Measurements from ENCODE around the gene ABCC6.
"Not testable (repeated sequence)": the region's sequence is repeated elsewhere in the genome, so short reads cannot be mapped to it uniquely, and the experiment has no call there.

ABCC6 gene

DNA sequence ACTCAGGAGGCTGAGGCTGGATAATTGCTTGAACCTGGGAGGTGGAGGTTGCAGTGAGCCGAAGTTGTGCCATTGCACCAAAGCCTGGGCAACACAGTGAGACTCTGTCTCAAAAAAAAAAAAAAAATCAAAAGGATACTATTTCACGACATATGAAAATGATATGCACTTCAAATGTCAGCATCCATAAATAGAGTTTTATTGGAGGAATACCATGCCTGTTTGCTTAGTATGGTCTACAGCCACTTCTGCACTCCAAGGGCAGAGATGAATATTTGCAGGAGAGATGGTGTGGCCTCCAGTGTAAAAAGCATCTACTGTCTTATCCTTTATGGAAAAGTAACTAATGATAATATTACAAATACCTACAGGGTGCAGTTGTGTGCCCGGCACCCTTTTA is 27.2 kb downstream of the ABCC6 start:
- no peak overlapping the region for H3K9ac ChIP-seq
- H3K9me3 ChIP-seq = no peaks in the 10 kb centered on the region
- no peaks in the 10 kb centered on the region for H3K27me3 ChIP-seq
- no peak overlapping the region for H3K4me3 ChIP-seq
- H3K4me1 ChIP-seq = peaks cover 38% of the 10 kb centered on the region
- H4K20me1 ChIP-seq = no peaks in the 10 kb centered on the region
- H3K36me3 ChIP-seq = no peaks in the 10 kb centered on the region
- H3K27ac ChIP-seq = no peak overlapping the region
- H3K4me2 ChIP-seq = no peak overlapping the region
- no peak for TF ChIP-seq Cebpa-rat (IDR thresholded peaks at IDR 0.05)

DNA sequence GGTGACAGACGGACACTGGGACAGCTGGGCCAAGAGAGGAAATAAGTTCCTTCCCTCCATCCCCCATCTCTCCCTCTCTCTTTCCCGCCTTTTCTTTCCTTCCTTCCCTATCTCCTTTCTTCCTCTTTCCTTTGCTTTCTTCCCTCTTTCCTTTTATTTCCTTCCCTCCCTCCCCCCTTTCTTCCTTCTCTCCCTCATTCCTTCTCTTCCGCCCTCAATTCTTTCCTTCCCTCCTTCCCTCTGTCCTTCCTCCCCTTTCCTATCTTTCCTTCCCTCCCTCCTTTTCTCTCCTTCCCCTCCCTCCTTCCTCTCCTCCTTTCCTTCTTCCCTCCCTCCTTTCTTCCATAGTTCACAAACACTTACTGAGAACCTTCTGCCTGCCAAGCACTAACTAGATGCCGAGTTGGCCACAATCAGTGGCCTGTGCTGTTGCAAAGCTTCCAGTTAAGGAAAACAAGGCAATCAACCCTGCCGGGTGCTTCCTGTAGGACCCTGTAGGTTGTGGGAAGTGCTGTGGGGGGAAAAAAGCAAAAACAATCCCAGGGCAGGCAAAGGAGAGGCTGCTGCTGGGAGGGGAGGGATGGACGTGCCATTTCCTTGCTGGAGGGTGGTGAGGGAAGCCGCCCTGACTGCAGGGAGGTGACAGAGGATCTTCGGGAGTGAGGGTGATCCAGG is 31.7 kb downstream of the ABCC6 start:
- H3K27ac ChIP-seq = no peak overlapping the region
- no peak overlapping the region for H3K4me3 ChIP-seq
- H4K20me1 ChIP-seq = no peaks in the 10 kb centered on the region
- H3K9me3 ChIP-seq = no peaks in the 10 kb centered on the region
- H3K27me3 ChIP-seq = no peaks in the 10 kb centered on the region
- H3K4me1 ChIP-seq = peaks cover 19% of the 10 kb centered on the region; the same call in 1 of the 2 replicates
- H3K36me3 ChIP-seq = no peaks in the 10 kb centered on the region
- no peak for TF ChIP-seq Cebpa-rat (IDR thresholded peaks at IDR 0.05)
- peak overlapping the region; percentile 16; the same call in 1 of the 2 replicates for H3K4me2 ChIP-seq
- no peak overlapping the region for H3K9ac ChIP-seq

DNA sequence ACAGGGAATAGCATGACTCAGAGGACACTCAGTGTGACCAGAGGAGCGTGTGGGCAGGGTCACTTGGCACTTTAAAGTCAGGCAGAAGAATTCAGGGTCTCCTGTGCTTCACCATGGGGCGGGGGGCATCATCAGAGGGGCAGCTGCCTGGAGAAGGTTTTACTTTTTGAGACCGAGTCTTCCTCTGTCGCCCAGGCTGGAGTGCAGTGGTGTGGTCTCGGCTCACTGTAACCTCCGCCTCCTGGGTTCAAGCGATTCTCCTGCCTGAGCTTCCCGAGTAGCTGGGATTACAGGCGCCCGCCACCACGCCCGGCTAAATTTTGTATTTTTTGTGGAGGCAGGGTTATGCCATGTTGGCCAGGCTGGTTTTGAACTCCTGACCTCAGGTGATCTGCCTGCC is 32.3 kb downstream of the ABCC6 start:
- not testable (repeated sequence) for H3K27me3 ChIP-seq, H3K9me3 ChIP-seq, H4K20me1 ChIP-seq, H3K27ac ChIP-seq, H3K4me3 ChIP-seq, H3K9ac ChIP-seq, H3K36me3 ChIP-seq, H3K4me2 ChIP-seq
- peaks cover 19% of the 10 kb centered on the region; the same call in 1 of the 2 replicates for H3K4me1 ChIP-seq

DNA sequence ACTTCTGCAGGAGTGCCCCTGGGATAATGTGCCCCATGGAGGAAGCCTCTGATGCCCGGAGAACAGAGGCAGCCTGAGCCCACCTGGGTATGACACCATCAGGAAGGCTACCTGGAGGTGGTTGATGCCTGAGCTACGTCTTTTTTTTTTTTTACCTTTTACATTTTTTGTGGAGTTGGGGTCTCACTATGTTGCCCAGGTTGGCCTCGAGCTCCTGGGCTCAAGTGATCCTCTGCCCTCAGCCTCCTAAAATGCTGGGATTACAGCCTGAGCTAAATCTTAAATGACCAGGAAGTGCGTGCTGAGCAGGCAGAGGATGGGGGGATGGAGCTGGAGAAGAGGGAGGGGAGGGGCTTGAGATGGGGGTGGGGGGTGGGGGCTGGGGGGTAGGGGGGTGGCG is 32.7 kb downstream of the ABCC6 start:
- H3K27ac ChIP-seq = no peak overlapping the region

DNA sequence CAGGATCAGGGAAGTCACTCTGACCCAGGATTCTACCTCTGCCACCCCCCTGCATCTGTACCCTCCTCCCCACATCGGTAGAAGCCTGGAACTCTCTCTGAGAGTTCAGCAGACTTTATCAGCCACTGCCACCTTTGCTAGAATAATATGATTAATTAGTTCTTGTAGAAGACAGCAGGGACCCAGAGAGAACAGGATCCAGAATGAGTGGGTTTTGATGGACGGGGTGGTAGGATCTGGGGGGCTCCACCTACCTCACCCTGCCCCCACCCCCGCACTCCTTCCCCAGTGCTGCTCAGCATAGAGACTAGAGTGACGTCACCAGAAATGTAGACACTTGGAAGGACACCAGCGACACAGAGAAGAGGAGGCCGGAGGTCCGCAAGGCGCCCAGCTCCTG is 33.5 kb downstream of the ABCC6 start:
- Histone ChIP-seq H3K4me1 (peaks cover 19% of the 10 kb centered on the region; the same call in 1 of the 2 replicates), H3K27ac (no peak overlapping the region), H3K4me2 (no peak overlapping the region), H3K27me3 (no peaks in the 10 kb centered on the region), H4K20me1 (no peaks in the 10 kb centered on the region), H3K9ac (no peak overlapping the region), H3K9me3 (no peaks in the 10 kb centered on the region), H3K36me3 (no peaks in the 10 kb centered on the region), H3K4me3 (no peak overlapping the region)
- TF ChIP-seq Cebpa-rat (IDR thresholded peaks at IDR 0.05) = no peak

More for the DNA sequence above, 32.7 kb downstream of the ABCC6 start:
- H3K9me3 ChIP-seq = no peaks in the 10 kb centered on the region
- H3K4me2 ChIP-seq = no peak overlapping the region
- no peak for TF ChIP-seq Cebpa-rat (IDR thresholded peaks at IDR 0.05)
- no peak overlapping the region for H3K4me3 ChIP-seq
- H3K4me1 ChIP-seq = peaks cover 19% of the 10 kb centered on the region; the same call in 1 of the 2 replicates
- no peaks in the 10 kb centered on the region for H3K36me3 ChIP-seq
- H3K27me3 ChIP-seq = no peaks in the 10 kb centered on the region
- H3K9ac ChIP-seq = no peak overlapping the region
- H4K20me1 ChIP-seq = no peaks in the 10 kb centered on the region

DNA sequence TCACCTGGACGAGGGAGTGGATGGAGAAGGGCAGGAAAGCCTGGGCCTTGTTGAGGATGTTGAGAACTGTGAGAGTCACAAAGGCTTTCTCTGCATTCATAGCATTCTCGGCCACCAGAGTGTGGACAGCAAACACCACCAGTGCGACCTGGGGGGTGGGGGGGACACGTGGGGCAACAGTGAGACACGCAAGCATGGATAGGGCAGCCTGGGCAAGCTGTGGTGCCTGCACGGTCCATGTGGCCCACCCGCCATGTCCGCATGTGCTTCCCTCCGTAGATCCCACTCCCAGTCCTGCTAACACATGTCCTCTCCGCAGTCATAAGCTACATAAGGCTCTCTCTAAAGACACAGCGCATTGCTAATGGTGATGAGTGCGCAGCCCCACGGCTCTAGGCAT is 34.5 kb downstream of the ABCC6 start:
- Histone ChIP-seq H4K20me1 (no peaks in the 10 kb centered on the region), H3K9me3 (no peaks in the 10 kb centered on the region), H3K4me2 (no peak overlapping the region), H3K36me3 (no peaks in the 10 kb centered on the region), H3K27me3 (no peaks in the 10 kb centered on the region), H3K9ac (no peak overlapping the region), H3K4me3 (no peak overlapping the region), H3K4me1 (peaks cover 19% of the 10 kb centered on the region; the same call in 1 of the 2 replicates), H3K27ac (no peak overlapping the region)
- no peak for TF ChIP-seq Cebpa-rat (IDR thresholded peaks at IDR 0.05)

DNA sequence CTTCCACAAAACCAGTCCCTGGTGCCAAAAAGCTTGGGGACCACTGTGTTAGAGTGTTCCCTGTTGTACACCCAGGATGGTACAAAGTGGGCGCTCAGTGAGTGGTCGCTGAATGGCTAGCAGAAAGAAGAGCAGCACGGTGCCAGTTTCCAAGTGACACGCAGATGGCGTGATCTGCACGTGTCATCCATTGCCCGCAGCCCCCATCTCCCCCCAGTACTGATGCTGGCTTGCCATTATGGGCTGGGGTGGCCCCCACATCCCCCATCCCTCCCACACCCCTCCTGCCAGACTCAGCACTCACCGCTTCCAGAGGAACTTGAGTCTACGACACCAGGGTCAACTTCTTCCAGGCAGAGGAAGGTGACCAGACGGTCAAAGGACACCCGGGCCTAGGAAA is 36.5 kb downstream of the ABCC6 start:
- TF ChIP-seq Cebpa-rat (IDR thresholded peaks at IDR 0.05) = no peak
- peaks cover 19% of the 10 kb centered on the region for H3K4me1 ChIP-seq
- H3K9ac ChIP-seq = no peak overlapping the region
- no peaks in the 10 kb centered on the region for H4K20me1 ChIP-seq
- no peak overlapping the region for H3K4me3 ChIP-seq
- no peaks in the 10 kb centered on the region for H3K27me3 ChIP-seq
- no peak overlapping the region for H3K4me2 ChIP-seq
- no peaks in the 10 kb centered on the region for H3K9me3 ChIP-seq
- H3K36me3 ChIP-seq = no peaks in the 10 kb centered on the region
- no peak overlapping the region for H3K27ac ChIP-seq

DNA sequence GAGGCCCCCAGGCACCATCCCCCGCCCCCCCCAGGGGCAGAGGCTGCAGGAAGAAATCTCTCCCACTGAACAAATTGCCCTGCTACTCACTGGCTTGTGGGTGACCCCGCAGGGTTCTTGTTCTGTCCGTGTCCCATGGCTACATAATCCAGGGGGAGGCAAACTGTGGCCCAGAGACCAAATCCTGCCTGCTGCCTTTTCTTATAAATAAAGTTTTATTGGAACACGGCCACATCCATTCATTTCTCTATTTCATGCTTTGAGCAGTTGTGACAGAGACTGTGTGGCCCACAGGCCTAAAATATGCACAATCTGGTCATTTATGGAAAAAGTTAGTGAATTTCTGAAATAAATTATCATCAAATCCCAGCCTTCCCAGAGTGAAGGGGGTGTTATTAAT is 38.2 kb downstream of the ABCC6 start:
- Histone ChIP-seq H3K36me3 (no peaks in the 10 kb centered on the region), H3K27ac (no peak overlapping the region), H3K9ac (no peak overlapping the region), H3K27me3 (no peaks in the 10 kb centered on the region), H3K4me2 (no peak overlapping the region), H3K4me3 (no peak overlapping the region), H3K9me3 (no peaks in the 10 kb centered on the region), H3K4me1 (peaks cover 19% of the 10 kb centered on the region), H4K20me1 (no peaks in the 10 kb centered on the region)
- TF ChIP-seq Cebpa-rat (IDR thresholded peaks at IDR 0.05) = no peak

DNA sequence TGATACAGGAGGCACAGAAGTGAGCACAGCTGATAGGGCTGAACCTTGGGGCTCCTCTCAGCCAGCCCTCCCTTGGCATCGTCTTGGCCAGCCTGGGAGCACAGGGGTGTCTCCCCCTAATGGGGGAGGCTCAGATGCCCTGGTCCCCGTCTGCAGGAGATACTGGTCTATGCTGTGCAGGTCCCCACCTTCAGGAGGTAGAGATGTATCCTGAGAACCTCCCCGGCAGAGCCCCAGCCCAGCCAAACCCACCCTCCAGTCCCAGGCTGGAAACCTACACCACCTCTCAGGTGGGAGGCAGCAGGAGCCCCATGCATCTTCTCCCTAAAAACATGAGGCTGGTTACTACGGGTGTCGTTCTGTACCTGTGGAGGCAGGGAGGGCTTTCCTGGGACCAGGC is 38.7 kb downstream of the ABCC6 start:
- no peaks in the 10 kb centered on the region for H3K36me3 ChIP-seq
- H3K4me3 ChIP-seq = no peak overlapping the region
- H3K27ac ChIP-seq = no peak overlapping the region
- TF ChIP-seq Cebpa-rat (IDR thresholded peaks at IDR 0.05) = no peak
- H3K4me1 ChIP-seq = peaks cover 19% of the 10 kb centered on the region
- H3K27me3 ChIP-seq = no peaks in the 10 kb centered on the region
- no peak overlapping the region for H3K4me2 ChIP-seq
- no peaks in the 10 kb centered on the region for H4K20me1 ChIP-seq
- H3K9me3 ChIP-seq = no peaks in the 10 kb centered on the region
- H3K9ac ChIP-seq = no peak overlapping the region

DNA sequence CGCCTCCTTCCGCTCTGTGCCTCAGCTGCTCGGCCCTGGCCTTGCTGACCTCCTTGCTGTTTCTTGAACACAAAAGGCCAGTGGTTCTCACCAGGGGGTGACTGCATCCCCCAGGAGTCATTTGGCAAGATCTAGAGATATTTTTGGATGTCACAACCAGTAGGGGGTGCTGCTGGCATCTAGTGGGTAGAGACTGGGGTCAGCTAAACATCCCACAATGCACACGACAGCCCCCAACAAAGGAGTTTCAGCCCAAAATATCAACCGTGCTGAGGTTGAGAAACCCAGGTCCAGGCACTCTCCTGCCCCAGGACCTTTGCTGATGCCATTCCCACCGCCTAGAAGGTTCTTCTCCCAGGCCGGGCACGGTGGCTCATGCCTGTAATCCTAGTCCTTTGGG is 39.7 kb downstream of the ABCC6 start:
- no peaks in the 10 kb centered on the region for H3K36me3 ChIP-seq
- TF ChIP-seq Cebpa-rat (IDR thresholded peaks at IDR 0.05) = no peak
- H3K27me3 ChIP-seq = no peaks in the 10 kb centered on the region
- H3K9me3 ChIP-seq = no peaks in the 10 kb centered on the region
- no peak overlapping the region for H3K9ac ChIP-seq
- H3K4me3 ChIP-seq = no peak overlapping the region
- H3K27ac ChIP-seq = no peak overlapping the region
- no peaks in the 10 kb centered on the region for H4K20me1 ChIP-seq
- H3K4me1 ChIP-seq = peaks cover 19% of the 10 kb centered on the region
- H3K4me2 ChIP-seq = no peak overlapping the region

DNA sequence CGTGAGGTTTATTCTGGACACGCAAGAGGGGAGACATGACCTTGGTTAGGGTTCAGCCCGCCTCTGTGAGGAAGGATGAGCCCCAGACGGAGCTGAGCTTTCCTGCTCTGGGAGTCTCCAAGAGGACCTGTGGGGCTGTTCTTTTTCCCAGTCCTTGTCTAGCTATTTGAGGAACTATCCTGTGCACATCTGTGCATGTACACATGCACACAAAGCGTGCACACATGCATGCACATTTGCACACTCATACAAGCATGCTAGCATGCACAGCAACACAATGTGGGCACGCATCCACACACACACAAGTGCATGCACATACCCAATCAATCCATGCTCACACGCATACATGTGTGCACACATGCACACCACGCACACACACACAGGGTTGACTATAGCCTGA is 40.4 kb downstream of the ABCC6 start:
- H3K27me3 ChIP-seq = no peaks in the 10 kb centered on the region
- no peaks in the 10 kb centered on the region for H3K36me3 ChIP-seq
- TF ChIP-seq Cebpa-rat (IDR thresholded peaks at IDR 0.05) = no peak
- no peaks in the 10 kb centered on the region for H4K20me1 ChIP-seq
- peak overlapping the region; percentile 13; the same call in 1 of the 2 replicates for H3K27ac ChIP-seq
- H3K4me3 ChIP-seq = no peak overlapping the region
- peaks cover 19% of the 10 kb centered on the region for H3K4me1 ChIP-seq
- no peak overlapping the region for H3K9ac ChIP-seq
- H3K4me2 ChIP-seq = peak overlapping the region; percentile 17; the same call in 1 of the 2 replicates
- H3K9me3 ChIP-seq = no peaks in the 10 kb centered on the region

Data from BLaER1 (cell line).